HEK293 (cell line): ENCODE data around the gene KRTAP10-5.

Source experiments
- CTCF ChIA-PET: fragments of 350-600 bp; formaldehyde crosslinking; extraction: SDS; loops from one replicate; lab custom pipeline; 2021; ENCODE audit warnings: antibody characterized with exemption; lab: Yijun Ruan, JAX
- POLR2A ChIA-PET: fragments of 300-600 bp; formaldehyde crosslinking; extraction: SDS; loops from one replicate; lab custom pipeline; 2020; ENCODE audit warnings: antibody characterized with exemption, inconsistent platforms; lab: Yijun Ruan, JAX
- H3K27ac ChIP-seq: fragments of 200-500 bp; sonication (Bioruptor generic); 2 replicates; pipeline ENCODE4 v1.5.1; 2014; ENCODE audit warnings: low read depth, low read length, control low read depth, inconsistent platforms; ENCODE audit errors: extremely low read depth
- H3K36me3 ChIP-seq, 2 experiments: fragments of 200-500 bp in 1 of 2; sonication (Bioruptor generic) in 1 of 2; 1 replicate in 1 of 2; 2 replicates in 1 of 2; pipeline ENCODE4 v1.5.1; 2014 to 2017; ENCODE audit warnings: inconsistent platforms in 2 of 2, low read length in 2 of 2; ENCODE audit not compliant: control insufficient read depth in 2 of 2, insufficient read depth in 1 of 2
- H3K4me1 ChIP-seq: fragments of 200-500 bp; sonication (Bioruptor generic); 2 replicates; pipeline ENCODE4 v1.5.1; 2014; ENCODE audit warnings: mild to moderate bottlenecking, low read length, inconsistent platforms; ENCODE audit not compliant: control insufficient read depth, insufficient read depth
- H3K4me3 ChIP-seq: 2 replicates; pipeline ENCODE4 v1.5.1; 2011; ENCODE audit warnings: low read depth, mild to moderate bottlenecking, control low read depth, low read length, moderate library complexity
- H3K9me3 ChIP-seq: fragments of 200-500 bp; sonication (Bioruptor generic); 2 replicates; pipeline ENCODE4 v1.5.1; 2014; ENCODE audit warnings: low read depth, low read length, inconsistent platforms; ENCODE audit not compliant: control insufficient read depth, insufficient read depth
- BCL6B ChIP-seq: fragments of 450-650 bp; formaldehyde crosslinking; IDR thresholded peaks from 2 replicates; pipeline ENCODE4 v1.5.1; 2017; ENCODE audit warnings: missing biosample characterization, missing genetic modification characterization
- GLI2 ChIP-seq: fragments of 450-650 bp; formaldehyde crosslinking; IDR thresholded peaks from 2 replicates; pipeline ENCODE4; 2017; ENCODE audit warnings: missing biosample characterization, missing genetic modification characterization, low read depth, borderline replicate concordance
- HOXD13 ChIP-seq: sonication (generic); formaldehyde crosslinking; IDR thresholded peaks from 2 replicates; pipeline ENCODE4 v1.8.0; 2022; ENCODE audit warnings: missing genetic modification reagents, borderline replicate concordance
- KLF17 ChIP-seq: fragments of 450-650 bp; formaldehyde crosslinking; IDR thresholded peaks from 2 replicates; pipeline ENCODE4 v1.5.1; 2016; ENCODE audit warnings: missing biosample characterization, missing genetic modification characterization
- TSHZ1 ChIP-seq: fragments of 450-650 bp; formaldehyde crosslinking; IDR thresholded peaks from 2 replicates; pipeline ENCODE4 v1.5.1; 2016; ENCODE audit warnings: missing biosample characterization, missing genetic modification characterization, borderline replicate concordance
- ZBTB11 ChIP-seq: fragments of 450-650 bp; formaldehyde crosslinking; conservative IDR thresholded peaks from 2 replicates; pipeline ENCODE4 v1.5.1; 2016; ENCODE audit warnings: low read depth, missing biosample characterization, missing genetic modification characterization
- ZNF155 ChIP-seq: fragments of 450-650 bp; formaldehyde crosslinking; IDR thresholded peaks from 2 replicates; pipeline ENCODE4 v1.5.1; 2016; ENCODE audit warnings: missing biosample characterization, missing genetic modification characterization
- ZNF16 ChIP-seq: fragments of 450-650 bp; formaldehyde crosslinking; IDR thresholded peaks from 2 replicates; pipeline ENCODE4 v1.5.1; 2016; ENCODE audit warnings: low read depth, missing biosample characterization, missing genetic modification characterization
- ZNF221 ChIP-seq: fragments of 450-650 bp; formaldehyde crosslinking; IDR thresholded peaks from 2 replicates; pipeline ENCODE4 v1.5.1; 2017; ENCODE audit warnings: missing biosample characterization, missing genetic modification characterization, borderline replicate concordance
- ZNF48 ChIP-seq: fragments of 450-650 bp; formaldehyde crosslinking; IDR thresholded peaks from 2 replicates; pipeline ENCODE4 v1.5.1; 2016; ENCODE audit warnings: missing biosample characterization, missing genetic modification characterization
- ZNF555 ChIP-seq: fragments of 450-650 bp; formaldehyde crosslinking; conservative IDR thresholded peaks from 2 replicates; pipeline ENCODE4 v1.5.1; 2017; ENCODE audit warnings: missing biosample characterization, mild to moderate bottlenecking, missing genetic modification characterization, inconsistent platforms
- ZNF561 ChIP-seq: fragments of 450-650 bp; IDR thresholded peaks from 2 replicates; pipeline ENCODE4 v1.5.1; 2018; ENCODE audit warnings: missing biosample characterization, missing genetic modification characterization, borderline replicate concordance
- ZNF585B ChIP-seq: fragments of 450-650 bp; formaldehyde crosslinking; IDR thresholded peaks from 2 replicates; pipeline ENCODE4 v1.5.1; 2016; ENCODE audit warnings: missing biosample characterization, missing genetic modification characterization
- ZNF664 ChIP-seq: fragments of 450-650 bp; formaldehyde crosslinking; IDR thresholded peaks from 2 replicates; pipeline ENCODE4 v1.5.1; 2016; ENCODE audit warnings: missing biosample characterization, missing genetic modification characterization
- ZSCAN16 ChIP-seq: fragments of 450-650 bp; formaldehyde crosslinking; IDR thresholded peaks from 2 replicates; pipeline ENCODE4 v1.5.1; 2016; ENCODE audit warnings: missing biosample characterization, missing genetic modification characterization
- ZXDB ChIP-seq: fragments of 450-650 bp; formaldehyde crosslinking; IDR thresholded peaks from 2 replicates; pipeline ENCODE4 v1.5.1; 2016; ENCODE audit warnings: missing biosample characterization, missing genetic modification characterization

Gene KRTAP10-5

GRCh38 chr21:44567481-44568171 is 12.8 kb downstream of the KRTAP10-5 start:
- ChIA-PET CTCF (interaction anchor here (0.6 kb wide), 1 partner anchor 58 kb away, joined by 4 read pairs; no protein-coding TSS in a partner anchor), POLR2A (no interaction called here)
- H3K27ac ChIP-seq, result no peak overlapping the region
- no peak overlapping the region for H3K4me3 ChIP-seq
- no peaks in the 10 kb centered on the region for H3K9me3 ChIP-seq
- H3K36me3 ChIP-seq, result no peaks in the 10 kb centered on the region
- TF ChIP-seq HOXD13 (CRISPR knock-in tag), result no peak
- H3K4me1 ChIP-seq, result no peaks in the 10 kb centered on the region

GRCh38 chr21:44566403-44566802 is 14.0 kb downstream of the KRTAP10-5 start:
- no peaks in the 10 kb centered on the region for H3K9me3 ChIP-seq
- TF ChIP-seq TSHZ1 (no peak), BCL6B (no peak), KLF17 (tag by site-specific recombination) (no peak), ZSCAN16 (tag by site-specific recombination) (no peak), ZXDB (tag by site-specific recombination) (no peak), ZNF555 (tag by site-specific recombination) (no peak)
- TF ChIP-seq, all 188 proteins: peak for 0
- no peak overlapping the region for H3K4me3 ChIP-seq
- ChIA-PET POLR2A (no interaction called here), CTCF (no interaction called here)
- H3K36me3 ChIP-seq, result no peaks in the 10 kb centered on the region
- no peak overlapping the region for H3K27ac ChIP-seq
- H3K4me1 ChIP-seq, result no peaks in the 10 kb centered on the region

- POLR2A ChIA-PET, result no interaction called here
Observed at GRCh38 chr21:44564886-44565598, 15.4 kb downstream of the KRTAP10-5 start.

GRCh38 chr21:44564099-44564498 is 16.3 kb downstream of the KRTAP10-5 start:
- Histone ChIP-seq H3K36me3 (no peaks in the 10 kb centered on the region), H3K9me3 (no peaks in the 10 kb centered on the region), H3K4me3 (no peak overlapping the region), H3K27ac (no peak overlapping the region), H3K4me1 (no peaks in the 10 kb centered on the region)
- ChIA-PET POLR2A (no interaction called here), CTCF (no interaction called here)
- TF ChIP-seq ZNF664 (tag by site-specific recombination) (no peak), ZNF561 (no peak), GLI2 (tag by site-specific recombination) (no peak), ZNF155 (tag by site-specific recombination) (no peak), ZNF585B (tag by site-specific recombination) (no peak), ZBTB11 (tag by site-specific recombination) (no peak)

More at GRCh38 chr21:44564886-44565598, 15.4 kb downstream of the KRTAP10-5 start:
- Histone ChIP-seq H3K36me3 (no peaks in the 10 kb centered on the region), H3K27ac (no peak overlapping the region), H3K4me1 (no peaks in the 10 kb centered on the region), H3K9me3 (no peaks in the 10 kb centered on the region), H3K4me3 (no peak overlapping the region)
- no peak for TF ChIP-seq ZNF16 (tag by site-specific recombination)
- no peak for TF ChIP-seq ZNF555 (tag by site-specific recombination)
- no peak for TF ChIP-seq ZNF48
- TF ChIP-seq ZNF221, result no peak
- CTCF ChIA-PET, result no interaction called here
